Hepatocyte (in vitro differentiated cells): Measurements from ENCODE around the gene MMP15. TPM values are rescaled to one million over a fixed set of nuclear protein-coding genes. Genes with fewer than 3 reads are reported as not detected.

Source experiments
- DNase-seq: peaks from one replicate; pipeline ENCODE4 v3.0.0-alpha.2; 2016; ENCODE audit warnings: low spot score
- H2AFZ ChIP-seq: fragments of 200-600 bp; sonication (generic); 2 replicates; pipeline ENCODE4 v1.6.0; 2016; ENCODE audit warnings: antibody characterized with exemption, mild to moderate bottlenecking
- H3K27ac ChIP-seq: fragments of 200-600 bp; sonication (generic); 2 replicates; pipeline ENCODE4 v1.5.1; 2016; ENCODE audit warnings: mild to moderate bottlenecking
- H3K27me3 ChIP-seq: fragments of 200-600 bp; sonication (generic); 2 replicates; pipeline ENCODE4 v1.6.1; 2016
- H3K36me3 ChIP-seq: fragments of 200-600 bp; sonication (generic); replicated peaks from 2 replicates; pipeline ENCODE4 v1.5.1; 2016; ENCODE audit warnings: low read depth; ENCODE audit not compliant: insufficient read depth
- H3K4me1 ChIP-seq: fragments of 200-600 bp; sonication (generic); 2 replicates; pipeline ENCODE4 v1.5.1; 2016; ENCODE audit warnings: mild to moderate bottlenecking, moderate library complexity; ENCODE audit not compliant: insufficient read depth
- H3K4me2 ChIP-seq: fragments of 200-600 bp; sonication (generic); 2 replicates; pipeline ENCODE4 v1.6.0; 2016
- H3K4me3 ChIP-seq: fragments of 200-600 bp; sonication (generic); 2 replicates; pipeline ENCODE4 v1.5.1; 2016; ENCODE audit warnings: mild to moderate bottlenecking
- H3K79me2 ChIP-seq: fragments of 200-600 bp; sonication (generic); 2 replicates; pipeline ENCODE4 v1.6.0; 2017; ENCODE audit warnings: mild to moderate bottlenecking
- H3K9me2 ChIP-seq: fragments of 200-600 bp; sonication (generic); replicated peaks from 2 replicates; pipeline ENCODE4 v1.6.0; 2017; ENCODE audit warnings: mild to moderate bottlenecking; ENCODE audit not compliant: insufficient read depth
- H3K9me3 ChIP-seq: fragments of 200-600 bp; sonication (generic); 2 replicates; pipeline ENCODE4 v1.5.1; 2016; ENCODE audit warnings: low read depth, mild to moderate bottlenecking
- H4K20me1 ChIP-seq: fragments of 200-600 bp; sonication (generic); 2 replicates; pipeline ENCODE4 v1.6.0; 2016; ENCODE audit warnings: mild to moderate bottlenecking; ENCODE audit not compliant: insufficient read depth, poor library complexity, severe bottlenecking
- EZH2 ChIP-seq: fragments of 200-600 bp; sonication (generic); IDR thresholded peaks from 2 replicates; pipeline ENCODE4 v1.6.1; 2016; ENCODE audit warnings: antibody characterized with exemption, mild to moderate bottlenecking, borderline replicate concordance
- EZH2phosphoT487 ChIP-seq: fragments of 200-600 bp; sonication (generic); IDR thresholded peaks from one replicate; pipeline ENCODE4 v1.6.1; 2018; ENCODE audit warnings: antibody characterized with exemption, mild to moderate bottlenecking, low read depth, moderate library complexity; ENCODE audit not compliant: unreplicated experiment, severe bottlenecking
- WGBS: methylation state at CpG from one replicate; pipeline ENCODE4 v1.1.6; 2016; ENCODE audit warnings: low lambda C conversion rate; ENCODE audit errors: missing lambda C conversion rate; 5-methylcytosine and 5-hydroxymethylcytosine counted together
- polyA plus RNA-seq: library from polyadenylated mRNA; unstranded; fragments of >200 nt; fragmentation: Nextera tagmentation; extraction: Ambion mirVana; gene quantifications from 2 replicates; pipeline ENCODE4 v1.2.1, GENCODE V29; 2016
- total RNA-seq: library from RNA; depleted of rRNA; stranded (reverse); fragments of >200 nt; gene quantifications from 2 replicates; pipeline ENCODE4 v1.2.3, GENCODE V29; 2014
- TF ChIP-seq, protein P1 (sequence below): fragments of 200-600 bp; sonication (generic); IDR thresholded peaks from 2 replicates; pipeline ENCODE4 v1.5.1; 2016; ENCODE audit warnings: antibody characterized with exemption, mild to moderate bottlenecking; ENCODE audit not compliant: poor library complexity

The MMP15 gene
- total and polyA plus RNA-seq, 2 experiments from 2014 or later = 39.0 to 56.1 TPM

DNA sequence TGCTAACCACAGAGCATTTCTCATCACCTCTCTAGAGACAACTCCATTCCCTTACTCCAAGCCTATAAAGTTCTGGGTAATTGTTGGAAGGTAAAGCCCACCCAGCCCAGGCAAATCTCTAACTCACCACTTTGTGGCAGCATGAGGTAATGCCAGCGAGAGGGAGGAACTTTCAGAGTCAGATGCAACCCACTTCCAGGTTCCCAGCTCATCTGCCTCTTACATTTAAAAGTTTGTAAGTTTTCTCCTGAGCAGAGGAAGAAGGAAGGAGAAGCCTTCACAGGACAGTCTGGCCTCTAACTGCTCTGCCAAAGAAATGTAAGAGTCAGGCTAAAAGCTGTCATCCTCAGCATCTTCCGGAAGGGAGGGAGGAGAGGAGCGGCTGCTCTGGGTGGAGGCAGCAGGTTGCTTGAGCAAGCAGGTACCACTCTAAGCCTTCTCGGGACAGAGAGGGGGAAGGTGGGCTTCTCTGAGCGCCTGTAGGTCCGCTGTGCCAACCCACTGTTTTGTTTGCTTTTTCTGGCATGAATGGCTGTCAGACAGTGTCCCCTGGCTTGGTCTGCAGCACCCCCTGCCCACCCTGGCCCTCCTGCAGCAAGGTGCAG is 26.1 kb upstream of the MMP15 start:
- DNase-seq = no peak
- peak overlapping the region; percentile 99 for H3K4me2 ChIP-seq
- peaks cover 11% of the 10 kb centered on the region for H3K79me2 ChIP-seq
- H4K20me1 ChIP-seq = peaks cover 7% of the 10 kb centered on the region
- no peaks in the 10 kb centered on the region for H3K36me3 ChIP-seq
- no peak for TF ChIP-seq EZH2
- TF ChIP-seq, protein P1, sequence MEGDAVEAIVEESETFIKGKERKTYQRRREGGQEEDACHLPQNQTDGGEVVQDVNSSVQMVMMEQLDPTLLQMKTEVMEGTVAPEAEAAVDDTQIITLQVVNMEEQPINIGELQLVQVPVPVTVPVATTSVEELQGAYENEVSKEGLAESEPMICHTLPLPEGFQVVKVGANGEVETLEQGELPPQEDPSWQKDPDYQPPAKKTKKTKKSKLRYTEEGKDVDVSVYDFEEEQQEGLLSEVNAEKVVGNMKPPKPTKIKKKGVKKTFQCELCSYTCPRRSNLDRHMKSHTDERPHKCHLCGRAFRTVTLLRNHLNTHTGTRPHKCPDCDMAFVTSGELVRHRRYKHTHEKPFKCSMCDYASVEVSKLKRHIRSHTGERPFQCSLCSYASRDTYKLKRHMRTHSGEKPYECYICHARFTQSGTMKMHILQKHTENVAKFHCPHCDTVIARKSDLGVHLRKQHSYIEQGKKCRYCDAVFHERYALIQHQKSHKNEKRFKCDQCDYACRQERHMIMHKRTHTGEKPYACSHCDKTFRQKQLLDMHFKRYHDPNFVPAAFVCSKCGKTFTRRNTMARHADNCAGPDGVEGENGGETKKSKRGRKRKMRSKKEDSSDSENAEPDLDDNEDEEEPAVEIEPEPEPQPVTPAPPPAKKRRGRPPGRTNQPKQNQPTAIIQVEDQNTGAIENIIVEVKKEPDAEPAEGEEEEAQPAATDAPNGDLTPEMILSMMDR = peak; percentile 8
- peak overlapping the region; percentile 99 for H3K4me3 ChIP-seq
- H3K9me3 ChIP-seq = no peaks in the 10 kb centered on the region
- H3K27me3 ChIP-seq = no peaks in the 10 kb centered on the region
- 29% methylated on average over 6 of the region's 6 CpGs for WGBS
- peak overlapping the region; percentile 49 for H2AFZ ChIP-seq
- H3K9me2 ChIP-seq = no peaks in the 10 kb centered on the region
- peak overlapping the region; percentile 90 for H3K27ac ChIP-seq
- H3K4me1 ChIP-seq = peaks cover 17% of the 10 kb centered on the region

DNA sequence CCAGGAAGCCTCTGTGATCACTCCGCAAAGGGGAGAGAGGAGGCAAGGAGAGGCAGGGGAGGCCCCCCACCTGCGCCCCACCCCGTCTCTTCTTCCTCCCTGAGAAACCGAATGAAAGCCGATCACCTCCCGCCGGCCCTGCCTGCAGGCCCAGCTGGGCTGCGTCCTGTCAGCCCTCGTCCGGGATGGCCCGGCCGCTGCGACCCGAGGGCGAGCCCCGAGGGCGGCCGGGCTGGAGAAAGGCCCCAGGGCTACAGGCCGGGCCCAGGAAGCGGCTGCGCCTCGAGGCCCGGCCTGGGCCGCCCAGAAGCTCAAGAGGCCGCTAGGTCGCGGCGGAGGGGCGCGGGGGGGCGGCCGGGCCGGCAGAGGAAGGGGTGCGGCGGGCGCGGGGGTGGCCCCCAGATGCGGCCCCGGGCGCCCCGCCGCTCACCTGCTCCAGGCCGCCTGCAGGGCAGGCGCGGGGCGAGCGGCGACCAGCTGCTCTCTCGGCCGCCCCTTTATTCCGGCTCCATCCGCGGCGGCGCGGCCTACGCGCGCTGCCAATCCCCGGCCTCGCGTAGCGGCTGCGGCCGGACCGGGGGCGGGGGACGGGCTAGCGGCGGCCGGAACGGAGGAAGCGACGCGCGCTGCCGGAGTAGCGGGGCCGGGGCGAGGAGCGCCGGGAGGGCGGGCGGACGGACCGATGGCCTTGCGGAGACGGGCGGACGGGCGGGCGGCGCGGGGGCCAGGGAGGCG is 25.4 kb upstream of the MMP15 start, which contains the start of gene ZNF319:
Gene ZNF319 (minus strand): TSS at position 702 of the 735 bp plus-strand sequence. CDS start 2,407 bp downstream, outside the sequence.
- Histone ChIP-seq H3K4me1 (peaks cover 17% of the 10 kb centered on the region), H3K27me3 (no peaks in the 10 kb centered on the region), H2AFZ (peak within 1 kb of the TSS; percentile 94)

DNA sequence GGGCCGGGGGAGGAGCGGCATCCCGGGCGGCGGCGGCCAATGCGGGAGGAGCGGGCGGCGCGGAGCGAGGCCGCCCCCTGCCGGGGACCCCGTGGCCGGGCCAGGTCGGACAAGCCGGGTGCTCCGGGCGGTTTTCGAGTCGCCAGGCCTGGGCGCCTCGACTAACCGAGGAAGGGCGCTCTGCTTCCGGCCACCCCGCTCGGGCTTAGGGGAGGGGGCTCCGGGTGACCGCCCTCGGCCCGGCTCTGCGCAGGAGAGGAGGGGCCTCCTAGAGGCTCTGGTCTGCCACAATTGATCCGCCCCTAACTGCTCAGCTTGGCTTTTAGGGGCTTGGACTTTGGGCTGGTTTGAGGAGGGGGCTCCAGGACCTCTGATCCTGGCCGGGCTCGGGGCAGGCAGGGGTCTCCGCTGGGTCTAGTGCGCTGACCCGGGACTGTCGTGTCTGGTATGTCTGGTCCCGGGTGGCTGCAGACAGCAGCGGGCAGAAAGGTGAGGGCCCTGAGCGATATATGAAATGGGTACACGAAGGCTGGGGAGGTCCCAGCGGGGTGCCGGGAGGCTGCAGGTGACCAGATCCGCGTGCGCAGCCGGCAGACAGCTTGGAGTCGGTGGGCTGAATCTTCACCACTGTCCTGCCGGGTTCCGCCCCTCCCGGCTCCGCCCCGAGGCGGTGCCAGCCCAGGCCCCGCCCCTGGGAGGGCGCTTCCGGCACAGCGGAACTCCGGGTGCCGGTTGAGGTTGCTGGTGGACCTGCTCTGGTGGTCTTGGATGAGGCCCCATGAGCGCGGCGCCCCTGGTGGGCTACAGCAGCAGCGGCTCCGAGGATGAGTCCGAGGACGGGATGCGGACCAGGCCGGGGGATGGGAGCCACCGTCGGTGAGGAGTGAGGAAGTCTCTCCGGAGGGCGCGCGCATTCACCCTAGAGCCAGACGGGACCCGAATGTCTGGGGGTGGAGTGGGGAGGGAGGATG is 24.6 kb upstream of the MMP15 start, which contains the start of gene USB1:
Gene USB1 (plus strand): TSS at position 702 of the 971 bp plus-strand sequence. CDS start 77 bp downstream, at position 779.
- peak within 1 kb of the TSS; percentile 90 for H3K27ac ChIP-seq
- H3K36me3 ChIP-seq = no peaks in the 10 kb centered on the region
- H3K27me3 ChIP-seq = no peaks in the 10 kb centered on the region
- 2% methylated on average over 41 of the region's 81 CpGs for WGBS
- no peaks in the 10 kb centered on the region for H3K9me3 ChIP-seq
- peak within 1 kb of the TSS; percentile 94 for H2AFZ ChIP-seq
- H3K9me2 ChIP-seq = no peaks in the 10 kb centered on the region
- H3K79me2 ChIP-seq = peaks cover 5% of the 10 kb centered on the region
- TF ChIP-seq, protein P1 = peak; percentile 74
- TF ChIP-seq EZH2phosphoT487 (no peak), EZH2 (no peak)
- H3K4me3 ChIP-seq = peak within 1 kb of the TSS; percentile 99
- H4K20me1 ChIP-seq = peaks cover 7% of the 10 kb centered on the region
- peak within 1 kb of the TSS; percentile 99 for H3K4me2 ChIP-seq
- peaks cover 17% of the 10 kb centered on the region for H3K4me1 ChIP-seq
- DNase-seq = peak; percentile 93

More for the DNA sequence above, 25.4 kb upstream of the MMP15 start, which contains the start of gene ZNF319:
- Histone ChIP-seq H3K9me2 (no peaks in the 10 kb centered on the region), H3K4me3 (peak within 1 kb of the TSS; percentile 99), H3K27ac (peak within 1 kb of the TSS; percentile 90), H3K36me3 (no peaks in the 10 kb centered on the region), H3K79me2 (peaks cover 9% of the 10 kb centered on the region), H3K9me3 (no peaks in the 10 kb centered on the region), H3K4me2 (peak within 1 kb of the TSS; percentile 99), H4K20me1 (peaks cover 7% of the 10 kb centered on the region)
- no peak for DNase-seq
- WGBS = 2% methylated on average over 47 of the region's 95 CpGs
- no peak for TF ChIP-seq EZH2phosphoT487
